Osteoblast (primary cell): ENCODE results near the gene DLG2. TPM values are rescaled to one million over a fixed set of nuclear protein-coding genes. Genes with fewer than 3 reads are reported as not detected.
"Not testable (repeated sequence)": the region's sequence is repeated elsewhere in the genome, so short reads cannot be mapped to it uniquely, and the experiment has no call there.

Experiments used
- DNase-seq: peaks from one replicate; pipeline ENCODE4 v3.0.0; 2011; ENCODE audit warnings: low spot score, mixed read lengths; ENCODE audit not compliant: insufficient read length; ENCODE audit errors: missing footprints
- H2AFZ ChIP-seq: 2 replicates; pipeline ENCODE4 v1.6.0; 2011; ENCODE audit warnings: mild to moderate bottlenecking, low read length
- H3K27ac ChIP-seq: 2 replicates; pipeline ENCODE4 v1.5.1; 2011; ENCODE audit warnings: mild to moderate bottlenecking, low read depth, low read length, moderate library complexity
- H3K27me3 ChIP-seq: 2 replicates; pipeline ENCODE4 v1.6.0; 2012; ENCODE audit warnings: mild to moderate bottlenecking, control low read depth, inconsistent platforms, low read length, moderate library complexity; ENCODE audit not compliant: insufficient read depth
- H3K36me3 ChIP-seq: 2 replicates; pipeline ENCODE4 v1.5.1; 2011; ENCODE audit warnings: mild to moderate bottlenecking, low read length, control low read depth, moderate library complexity; ENCODE audit not compliant: insufficient read depth
- H3K4me1 ChIP-seq: 2 replicates; pipeline ENCODE4 v1.5.1; 2011; ENCODE audit warnings: mild to moderate bottlenecking, low read length, control low read depth, moderate library complexity; ENCODE audit not compliant: insufficient read depth
- H3K4me2 ChIP-seq: 2 replicates; pipeline ENCODE4 v1.6.0; 2011; ENCODE audit warnings: mild to moderate bottlenecking, low read length; ENCODE audit not compliant: insufficient read depth
- H3K4me3 ChIP-seq: fragments of 200-600 bp; sonication (generic); 3 replicates; pipeline ENCODE4 v1.5.1; 2012; ENCODE audit warnings: mild to moderate bottlenecking, low read length, inconsistent platforms; ENCODE audit not compliant: insufficient read depth
- H3K79me2 ChIP-seq: 2 replicates; pipeline ENCODE4 v1.6.0; 2012; ENCODE audit warnings: mild to moderate bottlenecking, low read length, control low read depth, inconsistent platforms; ENCODE audit not compliant: insufficient read depth
- H3K9me3 ChIP-seq: 2 replicates; pipeline ENCODE4 v1.5.1; 2011; ENCODE audit warnings: low read depth, low read length, control low read depth
- H4K20me1 ChIP-seq: 2 replicates; pipeline ENCODE4 v1.6.0; 2012; ENCODE audit warnings: mild to moderate bottlenecking, low read length, control low read depth; ENCODE audit not compliant: insufficient read depth
- total RNA-seq: library from RNA; depleted of rRNA; stranded (reverse); fragments of >200 nt; gene quantifications from 2 replicates; pipeline ENCODE4 v1.2.3, GENCODE V29; 2012
- TF ChIP-seq, protein P1 (sequence below): IDR thresholded peaks from 2 replicates; pipeline ENCODE4 v1.5.1; 2011; ENCODE audit warnings: mild to moderate bottlenecking, low read depth, low read length, moderate library complexity; ENCODE audit errors: extremely low read depth

The DLG2 gene
- total RNA-seq, 1 donor, result 3.3 TPM

DNA sequence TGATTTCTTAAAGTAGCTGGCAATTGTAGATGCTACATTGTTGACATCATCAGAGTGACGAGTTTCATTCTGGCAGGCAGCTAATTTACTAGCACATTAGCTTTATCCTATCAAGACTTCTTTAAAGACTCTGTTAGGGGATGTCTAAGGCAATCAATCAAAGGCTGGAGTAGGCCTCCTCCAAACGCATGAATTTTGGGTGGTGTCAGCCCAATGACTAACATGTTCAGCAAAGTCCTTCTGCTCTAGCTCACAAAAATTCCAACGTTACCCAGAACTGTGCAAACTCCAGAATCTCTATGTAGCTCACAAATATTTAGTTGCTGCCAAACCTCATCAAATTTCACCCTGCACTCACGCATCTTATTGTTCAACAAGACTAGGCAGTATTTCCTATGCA is 395.6 kb downstream of the DLG2 start:
- Histone ChIP-seq H3K79me2 (no peaks in the 10 kb centered on the region), H3K4me1 (no peaks in the 10 kb centered on the region), H3K27ac (no peak overlapping the region), H3K27me3 (no peaks in the 10 kb centered on the region), H2AFZ (no peak overlapping the region), H4K20me1 (no peaks in the 10 kb centered on the region), H3K4me3 (no peak overlapping the region), H3K36me3 (no peaks in the 10 kb centered on the region), H3K4me2 (no peak overlapping the region), H3K9me3 (no peaks in the 10 kb centered on the region)
- no peak for DNase-seq
- TF ChIP-seq, protein P1, sequence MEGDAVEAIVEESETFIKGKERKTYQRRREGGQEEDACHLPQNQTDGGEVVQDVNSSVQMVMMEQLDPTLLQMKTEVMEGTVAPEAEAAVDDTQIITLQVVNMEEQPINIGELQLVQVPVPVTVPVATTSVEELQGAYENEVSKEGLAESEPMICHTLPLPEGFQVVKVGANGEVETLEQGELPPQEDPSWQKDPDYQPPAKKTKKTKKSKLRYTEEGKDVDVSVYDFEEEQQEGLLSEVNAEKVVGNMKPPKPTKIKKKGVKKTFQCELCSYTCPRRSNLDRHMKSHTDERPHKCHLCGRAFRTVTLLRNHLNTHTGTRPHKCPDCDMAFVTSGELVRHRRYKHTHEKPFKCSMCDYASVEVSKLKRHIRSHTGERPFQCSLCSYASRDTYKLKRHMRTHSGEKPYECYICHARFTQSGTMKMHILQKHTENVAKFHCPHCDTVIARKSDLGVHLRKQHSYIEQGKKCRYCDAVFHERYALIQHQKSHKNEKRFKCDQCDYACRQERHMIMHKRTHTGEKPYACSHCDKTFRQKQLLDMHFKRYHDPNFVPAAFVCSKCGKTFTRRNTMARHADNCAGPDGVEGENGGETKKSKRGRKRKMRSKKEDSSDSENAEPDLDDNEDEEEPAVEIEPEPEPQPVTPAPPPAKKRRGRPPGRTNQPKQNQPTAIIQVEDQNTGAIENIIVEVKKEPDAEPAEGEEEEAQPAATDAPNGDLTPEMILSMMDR, result no peak

DNA sequence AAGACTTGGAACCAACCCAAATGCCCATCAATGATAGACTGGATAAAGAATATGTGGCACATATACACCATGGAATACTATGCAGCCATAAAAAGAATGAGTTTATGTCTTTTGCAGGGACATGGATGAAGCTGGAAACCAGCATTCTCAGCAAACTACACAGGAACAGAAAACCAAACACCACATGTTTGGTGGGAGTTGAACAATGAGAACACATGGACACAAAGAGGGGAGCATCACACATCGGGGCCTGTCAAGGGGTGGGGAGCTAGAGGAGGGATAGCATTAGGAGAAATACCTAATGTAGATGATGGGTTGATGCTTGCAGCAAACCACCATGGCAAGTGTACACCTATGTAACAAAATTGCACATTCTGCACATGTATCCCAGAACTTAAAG is 397.4 kb downstream of the DLG2 start:
- H3K4me2 ChIP-seq, H3K27ac ChIP-seq, H4K20me1 ChIP-seq, H3K27me3 ChIP-seq, H2AFZ ChIP-seq, H3K4me1 ChIP-seq, H3K4me3 ChIP-seq, H3K79me2 ChIP-seq, H3K9me3 ChIP-seq, H3K36me3 ChIP-seq, DNase-seq: not testable (repeated sequence)

DNA sequence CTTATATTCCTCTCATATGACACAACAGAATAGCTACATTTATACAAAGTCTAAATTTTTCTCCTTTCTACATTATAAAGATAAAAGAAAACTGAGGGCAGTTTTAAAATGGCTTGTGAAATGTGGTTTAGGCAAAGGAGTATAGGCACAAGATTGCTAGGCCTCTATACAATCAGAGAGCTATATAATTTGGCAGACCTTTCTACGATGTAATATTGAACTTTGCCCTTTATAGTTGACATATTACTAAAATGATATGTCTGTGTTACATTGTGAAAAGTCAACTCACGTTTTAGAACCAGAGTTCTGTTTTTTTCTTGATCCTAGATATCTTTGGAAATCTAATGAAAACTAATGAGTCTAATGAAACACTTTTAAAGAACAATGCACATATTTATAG is 430.2 kb downstream of the DLG2 start:
- Histone ChIP-seq H3K4me2 (no peak overlapping the region), H3K4me3 (no peak overlapping the region), H3K9me3 (peaks cover 8% of the 10 kb centered on the region), H2AFZ (no peak overlapping the region), H3K36me3 (no peaks in the 10 kb centered on the region), H3K4me1 (no peaks in the 10 kb centered on the region), H3K27me3 (no peaks in the 10 kb centered on the region), H3K79me2 (no peaks in the 10 kb centered on the region), H4K20me1 (no peaks in the 10 kb centered on the region), H3K27ac (no peak overlapping the region)
- TF ChIP-seq, protein P1, result no peak
- DNase-seq, result no peak

DNA sequence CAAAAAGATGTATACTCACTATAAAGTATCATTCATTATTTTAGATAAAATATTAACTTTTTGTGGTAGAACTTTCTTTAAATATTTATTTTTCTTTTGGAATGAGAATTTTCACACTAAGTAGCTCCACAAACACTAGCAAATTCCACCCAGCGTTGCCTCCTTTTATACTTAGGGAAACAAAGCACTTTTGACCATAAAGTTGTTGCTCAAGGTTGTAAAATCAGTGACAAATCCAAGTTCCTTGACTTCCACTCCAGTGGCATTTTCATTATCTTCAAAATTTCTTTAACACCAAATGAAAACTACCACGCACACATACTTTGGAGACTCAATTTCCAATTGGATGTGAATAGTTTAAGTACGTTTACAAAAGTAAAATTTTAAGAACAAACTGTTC is 431.2 kb downstream of the DLG2 start:
- no peak for DNase-seq
- no peak overlapping the region for H3K4me2 ChIP-seq
- H3K36me3 ChIP-seq, result no peaks in the 10 kb centered on the region
- TF ChIP-seq, protein P1, result no peak
- H3K27me3 ChIP-seq, result no peaks in the 10 kb centered on the region
- H3K27ac ChIP-seq, result no peak overlapping the region
- no peaks in the 10 kb centered on the region for H3K79me2 ChIP-seq
- no peak overlapping the region for H2AFZ ChIP-seq
- H3K9me3 ChIP-seq, result peaks cover 4% of the 10 kb centered on the region
- H3K4me1 ChIP-seq, result no peaks in the 10 kb centered on the region
- H4K20me1 ChIP-seq, result no peaks in the 10 kb centered on the region
- H3K4me3 ChIP-seq, result no peak overlapping the region

DNA sequence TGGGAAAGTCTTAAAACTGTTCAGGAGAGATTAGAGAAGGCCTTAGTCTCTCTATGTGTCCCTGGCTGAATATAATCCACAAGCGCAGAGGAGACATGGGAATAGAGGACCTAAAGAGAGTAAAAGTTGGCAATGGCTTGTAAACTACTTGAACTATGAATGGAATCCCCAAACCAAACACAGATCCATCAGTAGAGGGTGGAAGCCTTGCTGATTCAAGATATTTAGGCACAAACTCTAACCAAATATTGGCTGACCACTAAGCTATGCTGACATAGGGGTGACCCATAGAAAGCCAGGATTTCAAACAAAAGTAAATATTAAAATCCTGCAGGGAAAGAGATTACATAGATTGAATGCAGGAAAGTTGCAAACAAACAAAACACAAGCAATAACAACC is 439.2 kb downstream of the DLG2 start:
- H3K27ac ChIP-seq, result no peak overlapping the region
- H3K4me1 ChIP-seq, result no peaks in the 10 kb centered on the region
- no peak overlapping the region for H3K4me3 ChIP-seq
- no peaks in the 10 kb centered on the region for H3K36me3 ChIP-seq
- no peak for DNase-seq
- H3K79me2 ChIP-seq, result no peaks in the 10 kb centered on the region
- no peaks in the 10 kb centered on the region for H3K27me3 ChIP-seq
- no peak overlapping the region for H2AFZ ChIP-seq
- no peaks in the 10 kb centered on the region for H4K20me1 ChIP-seq
- H3K4me2 ChIP-seq, result no peak overlapping the region
- TF ChIP-seq, protein P1, result no peak
- H3K9me3 ChIP-seq, result no peaks in the 10 kb centered on the region
